Endothelial cell of umbilical vein (primary cell): ENCODE measurements around the gene SSPN. TPM values are rescaled to one million over a fixed set of nuclear protein-coding genes. Genes with fewer than 3 reads are reported as not detected.

Experiments
- BruUV-seq: library from RNA; stranded (reverse); fragments of 400-500 nt; replicated peaks from 2 replicates; lab custom pipeline; 2021; lab: Mats Ljungman, UMichigan
- CTCF ChIA-PET: fragments of 300-600, 350-600 bp; sonication (Branson Sonifier 250); formaldehyde crosslinking; loops from one replicate; lab custom pipeline; 2021; ENCODE audit warnings: antibody characterized with exemption, inconsistent platforms; lab: Charles Lee
- POLR2A ChIA-PET: fragments of 300-600, 350-600 bp; sonication (Branson Sonifier 250); formaldehyde crosslinking; loops from one replicate; lab custom pipeline; 2021; ENCODE audit warnings: antibody characterized with exemption, inconsistent platforms; lab: Charles Lee
- DNase-seq: peaks from one replicate; pipeline ENCODE4 v3.0.0-alpha.2; 2011; ENCODE audit warnings: low read depth, low spot score
- FAIRE-seq: peaks from 2 replicates; lab custom pipeline; 2011; peaks lifted over from hg19 to GRCh38; lab: Jason Lieb, UNC
- H2AFZ ChIP-seq: 2 replicates; pipeline ENCODE4 v1.6.0; 2012; ENCODE audit warnings: low read depth, low read length, control low read depth, inconsistent platforms
- H3K27ac ChIP-seq: 2 replicates; pipeline ENCODE4 v1.5.1; 2011; ENCODE audit warnings: low read depth, mild to moderate bottlenecking, control low read depth, low read length, moderate library complexity; ENCODE audit not compliant: insufficient read depth
- H3K27me3 ChIP-seq, 2 experiments: 2 replicates each; pipeline versions ENCODE4 v1.6.0 to v1.6.1; 2011; ENCODE audit warnings: low read length in 2 of 2, mixed read lengths in 1 of 2; ENCODE audit not compliant: control insufficient read depth in 2 of 2, insufficient read depth in 2 of 2
- H3K36me3 ChIP-seq, 2 experiments: 2 replicates in 1 of 2; 3 replicates in 1 of 2; pipeline ENCODE4 v1.5.1; 2011; ENCODE audit warnings: low read length in 2 of 2, mild to moderate bottlenecking in 1 of 2, moderate library complexity in 1 of 2; ENCODE audit not compliant: control insufficient read depth in 2 of 2, insufficient read depth in 2 of 2; ENCODE audit errors: extremely low read depth in 1 of 2
- H3K4me1 ChIP-seq: 3 replicates; pipeline ENCODE4 v1.5.1; 2011; ENCODE audit warnings: mild to moderate bottlenecking, low read length; ENCODE audit not compliant: control insufficient read depth, insufficient read depth; ENCODE audit errors: extremely low read depth
- H3K4me2 ChIP-seq: 2 replicates; pipeline ENCODE4 v1.6.1; 2011; ENCODE audit warnings: low read length, control low read depth, mixed read lengths; ENCODE audit not compliant: insufficient read depth
- H3K4me3 ChIP-seq, 3 experiments: fragments of 200-600 bp in 1 of 3; sonication (generic), shearing (Covaris generic) in 1 of 3; replicated peaks in 1 of 3; 2 replicates each; pipeline ENCODE4 v1.5.1; 2011 to 2016; ENCODE audit warnings: control low read depth in 3 of 3, low read length in 3 of 3, mild to moderate bottlenecking in 2 of 3, inconsistent platforms in 1 of 3, low read depth in 1 of 3, moderate library complexity in 1 of 3; ENCODE audit not compliant: insufficient read depth in 1 of 3
- H3K79me2 ChIP-seq: 2 replicates; pipeline ENCODE4 v1.6.0; 2012; ENCODE audit warnings: low read length, inconsistent platforms; ENCODE audit not compliant: control insufficient read depth, insufficient read depth
- H3K9ac ChIP-seq: replicated peaks from 2 replicates; pipeline ENCODE3; 2011; ENCODE audit warnings: low read length, control low read depth; ENCODE audit not compliant: insufficient read depth; ENCODE audit errors: extremely low read depth
- H3K9me1 ChIP-seq: replicated peaks from 3 replicates; pipeline ENCODE4 v1.6.0; 2011; ENCODE audit warnings: mild to moderate bottlenecking, low read length; ENCODE audit not compliant: control insufficient read depth, insufficient read depth; ENCODE audit errors: extremely low read depth
- H3K9me3 ChIP-seq: replicated peaks from 2 replicates; pipeline ENCODE4 v1.5.1; 2012; ENCODE audit warnings: low read length, inconsistent platforms; ENCODE audit not compliant: control insufficient read depth, insufficient read depth
- H4K20me1 ChIP-seq: replicated peaks from 2 replicates; pipeline ENCODE3; 2011; ENCODE audit warnings: mild to moderate bottlenecking, low read length; ENCODE audit not compliant: control insufficient read depth, insufficient read depth; ENCODE audit errors: extremely low read depth
- EZH2 ChIP-seq: IDR thresholded peaks from 2 replicates; pipeline ENCODE4 v1.6.1; 2012; ENCODE audit warnings: borderline replicate concordance, low read depth, mild to moderate bottlenecking, moderate library complexity, low read length, inconsistent platforms; ENCODE audit not compliant: severe bottlenecking
- FOS ChIP-seq: IDR thresholded peaks from 2 replicates; pipeline ENCODE4 v1.6.1; 2011; ENCODE audit warnings: mild to moderate bottlenecking, low read length, moderate library complexity, borderline replicate concordance; ENCODE audit not compliant: insufficient read depth
- GATA2 ChIP-seq: IDR thresholded peaks from 2 replicates; pipeline ENCODE4 v1.7.0; 2011; ENCODE audit warnings: low read depth, mild to moderate bottlenecking, moderate library complexity, mixed read lengths, low read length; ENCODE audit not compliant: insufficient read length, insufficient read depth
- JUN ChIP-seq: IDR thresholded peaks from 2 replicates; pipeline ENCODE4 v1.6.1; 2011; ENCODE audit warnings: borderline replicate concordance, low read depth; ENCODE audit not compliant: insufficient read length, insufficient read depth
- MYC ChIP-seq: IDR thresholded peaks from one replicate; pipeline ENCODE4 v1.6.1; 2011; ENCODE audit warnings: mild to moderate bottlenecking, low read depth, low read length
- POLR2A ChIP-seq: IDR thresholded peaks from 2 replicates; pipeline ENCODE4 v1.6.1; 2012; ENCODE audit warnings: low read depth, mild to moderate bottlenecking, control low read depth, low read length
- POLR2AphosphoS5 ChIP-seq: IDR thresholded peaks from 2 replicates; pipeline ENCODE4 v1.6.1; 2012; ENCODE audit warnings: low read depth, mild to moderate bottlenecking, control low read depth, low read length, moderate library complexity; ENCODE audit not compliant: insufficient read depth
- dilution Hi-C: fragments of 300-500 bp; cut with MboI; formaldehyde crosslinking; loops from one replicate; pipeline ENCODE4 v1.15.0; 2019; ENCODE audit warnings: low sequenced_read_pairs; ENCODE audit not compliant: extremely low pct_ligation_motif_present
- intact Hi-C: fragments of 100-400 bp; cut with micrococcal nuclease; formaldehyde crosslinking; loops from one replicate; pipeline ENCODE4 v1.10.0; 2022
- polyA plus RNA-seq, 4 experiments: library from polyadenylated mRNA; depleted of rRNA in 3 of 4; stranded (reverse) in 3 of 4; unstranded in 1 of 4; fragments of >200 nt; gene quantifications; 2 replicates each; pipeline versions ENCODE4 v1.2.1 to v1.2.3, GENCODE V29; 2011 to 2012; ENCODE audit warnings: missing spikeins in 1 of 4
- total RNA-seq: library from RNA; stranded (reverse); gene quantifications from 2 replicates; pipeline ENCODE4 v1.2.3, GENCODE V29; 2021
- TF ChIP-seq, protein P1 (sequence below), 2 donors: IDR thresholded peaks; 1 replicate in 1 of 2; 2 replicates in 1 of 2; pipeline ENCODE4 v1.5.1; 2011; ENCODE audit warnings: low read length in 2 of 2, mild to moderate bottlenecking in 2 of 2, moderate library complexity in 2 of 2, control low read depth in 1 of 2, inconsistent platforms in 1 of 2, low read depth in 1 of 2; ENCODE audit not compliant: insufficient read depth in 1 of 2; ENCODE audit errors: extremely low read depth in 1 of 2
- TF ChIP-seq, protein P2 (sequence below): IDR thresholded peaks from 2 replicates; pipeline ENCODE4 v1.6.1; 2011; ENCODE audit not compliant: insufficient read depth, insufficient read length

Gene SSPN
- total and polyA plus RNA-seq, 2 donors (not counting 3 experiments of a cell fraction or from before 2014, with no cell fraction given), result 1.3 to 2.1 TPM

DNA sequence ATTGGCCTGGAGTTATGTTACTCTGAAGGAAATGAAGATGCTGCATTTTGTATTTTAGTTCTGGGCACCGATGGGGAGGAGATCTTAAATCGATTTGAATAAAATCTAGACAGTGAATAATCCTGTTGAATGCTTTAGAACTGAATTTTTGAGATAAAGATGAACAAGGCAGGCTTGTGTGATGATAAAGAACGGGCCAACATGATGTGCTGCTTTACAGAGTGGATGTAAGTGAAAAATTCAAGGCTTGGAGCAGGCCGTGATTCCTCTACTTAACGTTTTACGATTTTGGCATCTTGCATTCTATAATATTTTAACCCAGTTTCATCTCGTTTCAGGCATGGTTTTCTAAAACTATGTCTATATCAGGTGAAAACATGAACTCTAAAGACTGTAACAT, 47.1 kb upstream of the SSPN start:
- TF ChIP-seq FOS, result no peak
- TF ChIP-seq GATA2, result no peak
- TF ChIP-seq POLR2A, result no peak
- TF ChIP-seq, protein P1, sequence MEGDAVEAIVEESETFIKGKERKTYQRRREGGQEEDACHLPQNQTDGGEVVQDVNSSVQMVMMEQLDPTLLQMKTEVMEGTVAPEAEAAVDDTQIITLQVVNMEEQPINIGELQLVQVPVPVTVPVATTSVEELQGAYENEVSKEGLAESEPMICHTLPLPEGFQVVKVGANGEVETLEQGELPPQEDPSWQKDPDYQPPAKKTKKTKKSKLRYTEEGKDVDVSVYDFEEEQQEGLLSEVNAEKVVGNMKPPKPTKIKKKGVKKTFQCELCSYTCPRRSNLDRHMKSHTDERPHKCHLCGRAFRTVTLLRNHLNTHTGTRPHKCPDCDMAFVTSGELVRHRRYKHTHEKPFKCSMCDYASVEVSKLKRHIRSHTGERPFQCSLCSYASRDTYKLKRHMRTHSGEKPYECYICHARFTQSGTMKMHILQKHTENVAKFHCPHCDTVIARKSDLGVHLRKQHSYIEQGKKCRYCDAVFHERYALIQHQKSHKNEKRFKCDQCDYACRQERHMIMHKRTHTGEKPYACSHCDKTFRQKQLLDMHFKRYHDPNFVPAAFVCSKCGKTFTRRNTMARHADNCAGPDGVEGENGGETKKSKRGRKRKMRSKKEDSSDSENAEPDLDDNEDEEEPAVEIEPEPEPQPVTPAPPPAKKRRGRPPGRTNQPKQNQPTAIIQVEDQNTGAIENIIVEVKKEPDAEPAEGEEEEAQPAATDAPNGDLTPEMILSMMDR (IDR thresholded peaks at IDR 0.05; ENCODE audit: extremely low read depth in 1 of 2, insufficient read depth in 1 of 2, low read depth in 1 of 2, low read length in 2 of 2), result no peak
- no peak for TF ChIP-seq POLR2AphosphoS5
- no peak for TF ChIP-seq MYC
- no peak for TF ChIP-seq EZH2
- no peak for TF ChIP-seq JUN
- TF ChIP-seq, protein P2, sequence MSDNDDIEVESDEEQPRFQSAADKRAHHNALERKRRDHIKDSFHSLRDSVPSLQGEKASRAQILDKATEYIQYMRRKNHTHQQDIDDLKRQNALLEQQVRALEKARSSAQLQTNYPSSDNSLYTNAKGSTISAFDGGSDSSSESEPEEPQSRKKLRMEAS, result no peak
- Histone ChIP-seq H3K27me3 (no peaks in the 10 kb centered on the region), H3K4me3 (no peak overlapping the region), H3K9me1 (no peaks in the 10 kb centered on the region), H3K9me3 (no peaks in the 10 kb centered on the region), H3K9ac (no peak overlapping the region), H3K27ac (no peak overlapping the region), H3K79me2 (no peaks in the 10 kb centered on the region), H2AFZ (no peak overlapping the region), H4K20me1 (no peaks in the 10 kb centered on the region), H3K4me1 (peaks cover 10% of the 10 kb centered on the region), H3K36me3 (no peaks in the 10 kb centered on the region), H3K4me2 (no peak overlapping the region)
- no peak for FAIRE-seq
- no TSS peak for BruUV-seq
- CTCF ChIA-PET, result no interaction called here
- intact Hi-C loops, result no loop called here
- DNase-seq, result no peak
- POLR2A ChIA-PET, result no interaction called here
- dilution Hi-C loops, result no loop called here
